ENCODE results near the gene ABCB9.
"Not testable (repeated sequence)": the region's sequence is repeated elsewhere in the genome, so short reads cannot be mapped to it uniquely, and the experiment has no call there.

ABCB9 gene

DNA sequence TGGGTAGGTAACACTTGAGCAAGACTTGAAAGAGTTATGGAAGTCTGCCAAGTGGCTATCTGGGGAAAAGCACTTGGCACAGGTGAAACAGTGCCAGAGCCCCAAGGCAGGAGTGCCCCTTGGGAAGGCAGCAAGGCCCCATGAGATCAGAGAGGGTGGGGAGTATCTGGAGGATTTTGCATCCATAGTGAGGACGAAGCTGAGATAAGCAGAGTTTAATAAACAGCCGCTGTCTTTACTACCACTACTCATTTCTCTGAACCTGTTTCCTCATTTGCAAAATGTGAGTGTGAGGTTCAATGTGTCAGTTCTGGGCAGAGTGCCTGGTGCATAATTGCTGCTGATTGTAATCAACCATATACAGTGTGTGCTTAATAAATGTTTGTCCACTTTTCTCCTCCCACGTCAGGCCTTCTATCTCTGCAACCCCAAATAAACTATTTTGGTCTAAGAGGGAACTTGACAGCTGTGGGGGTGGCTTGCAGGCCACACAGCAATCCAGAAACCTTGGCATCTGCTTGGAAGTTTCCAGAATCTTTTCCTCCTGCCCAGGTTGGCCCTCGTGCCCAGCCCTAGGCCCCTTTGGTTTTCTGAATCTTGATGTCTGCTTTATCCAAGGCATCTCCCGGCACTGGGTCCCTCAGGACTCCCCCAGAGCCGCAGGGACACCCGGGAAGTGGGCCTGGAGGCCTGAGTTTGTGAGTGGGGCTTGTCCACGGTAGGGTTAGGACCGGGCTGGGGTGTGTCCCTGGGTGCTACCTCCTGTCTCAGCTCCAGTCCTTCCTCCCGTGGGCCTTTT lies 4.5 kb downstream of the ABCB9 start:
- no peak for DNase-seq

GRCh38 chr12:122960193-122960569 lies 6.1 kb downstream of the ABCB9 start:
- DNase-seq: no peak

- no peak for DNase-seq
These were observed 6.6 kb downstream of the ABCB9 start for GRCh38 chr12:122959566-122960192.

DNA sequence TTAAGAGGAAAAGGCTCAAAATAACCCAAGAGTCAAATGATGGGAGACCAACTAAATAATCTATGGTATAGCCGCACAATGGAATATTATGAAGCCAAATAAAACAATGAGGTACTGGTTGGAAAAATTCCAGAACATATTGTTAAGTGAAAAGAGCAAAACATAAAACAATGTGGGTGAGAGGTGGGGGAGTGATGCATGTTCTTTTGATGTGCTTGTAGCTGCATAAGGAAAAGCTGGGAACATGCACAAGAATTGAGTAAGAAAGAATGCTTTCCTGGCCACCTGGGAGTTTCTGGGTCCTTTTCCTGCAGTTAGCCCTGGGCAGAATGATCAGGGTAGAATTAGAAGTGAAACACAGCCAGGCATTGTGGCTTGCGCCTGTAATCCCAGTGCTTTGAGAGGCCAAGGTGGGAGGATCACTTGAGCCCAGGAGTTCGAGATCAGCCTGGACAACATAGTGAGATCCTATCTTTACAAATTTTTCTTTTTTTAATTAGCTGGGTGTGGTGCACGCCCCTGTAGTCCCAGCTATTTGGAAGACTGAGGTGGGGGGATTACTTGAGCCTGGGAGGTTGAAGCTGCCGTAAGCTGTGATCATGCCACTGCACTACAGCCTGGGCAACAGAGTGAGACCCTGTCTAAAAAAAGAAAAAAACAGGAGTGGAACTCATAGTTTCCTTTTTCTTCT lies 7.9 kb downstream of the ABCB9 start:
- no peak for DNase-seq

- DNase-seq: no peak
These were observed 10.2 kb downstream of the ABCB9 start for GRCh38 chr12:122956035-122956434.

GRCh38 chr12:122955156-122955555 lies 11.1 kb downstream of the ABCB9 start:
- DNase-seq: no peak

- DNase-seq: peak; percentile 74 to 81
These were observed 14.0 kb downstream of the ABCB9 start for GRCh38 chr12:122951979-122952892.

- DNase-seq: no peak
These were observed 14.9 kb downstream of the ABCB9 start for GRCh38 chr12:122951406-122951805.

DNA sequence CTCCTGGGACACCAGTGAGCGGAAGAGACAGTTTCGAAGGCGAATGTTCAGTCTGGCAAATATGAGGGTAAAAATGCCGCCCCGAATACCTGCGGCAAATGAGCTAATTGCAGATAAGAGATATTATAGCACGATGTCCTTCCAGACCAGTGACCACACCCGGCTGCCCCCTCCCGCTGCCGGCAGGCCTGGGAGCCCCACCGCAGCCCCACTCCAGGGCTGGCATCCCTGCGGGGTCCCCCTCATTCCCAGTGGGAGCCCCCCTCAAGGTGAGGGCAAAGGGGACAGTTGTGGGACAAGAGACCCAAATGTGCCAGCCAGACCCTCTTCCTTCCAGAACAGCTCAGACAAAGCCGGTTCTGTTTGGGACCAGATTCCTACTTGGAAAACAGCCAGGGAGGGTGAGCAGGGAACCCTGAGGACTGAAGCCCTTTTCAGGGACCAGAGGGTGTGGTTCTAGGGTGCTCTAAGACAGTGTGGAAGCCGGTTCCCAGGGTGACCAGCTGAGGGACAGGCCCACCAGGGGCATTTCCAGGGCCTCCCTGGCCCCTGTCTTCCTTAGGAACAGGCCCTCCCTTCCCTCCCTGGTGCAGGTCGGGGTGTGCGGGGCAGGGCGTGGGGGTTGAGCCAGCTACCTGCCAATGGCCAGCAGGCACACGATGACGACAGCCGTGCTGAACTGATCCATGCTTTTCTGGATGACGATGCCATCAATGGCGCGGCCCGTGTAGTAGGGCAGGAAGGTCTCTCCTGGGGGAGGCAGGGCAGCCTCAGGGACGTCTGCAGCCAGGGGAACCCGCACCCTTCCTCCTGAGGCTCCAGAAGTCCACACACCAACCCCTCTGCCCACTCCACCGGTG lies 16.2 kb downstream of the ABCB9 start:
- no peak for DNase-seq

GRCh38 chr12:122949405-122949804 lies 16.9 kb downstream of the ABCB9 start:
- DNase-seq: no peak

DNA sequence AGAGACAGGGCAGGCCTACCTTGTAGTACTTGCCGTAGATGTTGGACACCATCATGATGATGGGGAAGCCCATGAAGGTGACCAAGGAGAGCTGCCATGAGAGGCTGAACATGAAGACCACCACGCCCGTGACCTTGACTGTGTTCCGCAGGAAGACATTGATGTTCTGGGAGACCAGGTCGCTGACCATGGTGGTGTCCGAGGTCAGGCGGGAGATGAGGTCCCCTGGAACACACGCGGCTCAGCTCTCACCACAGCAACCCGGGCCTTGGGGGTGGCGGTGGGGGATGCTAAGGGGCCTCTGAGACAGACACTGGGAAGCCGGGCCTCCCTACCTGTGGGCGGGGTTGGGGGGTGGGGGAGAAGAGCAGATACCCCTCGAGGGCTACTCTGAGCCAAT lies 17.7 kb downstream of the ABCB9 start:
- no peak for DNase-seq

DNA sequence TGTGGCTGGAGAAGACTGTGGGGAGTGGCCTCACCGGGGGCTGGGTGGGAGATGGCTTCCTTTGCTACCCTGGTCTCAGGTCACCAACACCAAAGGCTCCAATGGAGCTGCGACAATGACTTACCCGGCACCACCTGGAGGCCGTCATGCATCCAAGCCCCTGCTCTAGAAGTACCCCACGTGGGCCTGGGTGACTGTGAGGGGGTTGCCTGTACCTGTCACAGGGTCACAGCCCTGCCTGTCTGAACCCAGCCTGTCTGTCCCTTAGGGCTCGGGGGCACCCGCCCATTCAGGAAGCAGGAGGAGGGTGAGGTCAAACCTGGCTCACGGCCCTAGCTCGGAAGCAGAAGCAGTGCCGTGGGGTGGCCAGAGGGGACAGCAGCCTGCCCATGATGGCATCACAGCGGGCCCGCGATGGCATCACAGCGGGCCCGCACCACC lies 18.9 kb downstream of the ABCB9 start:
- DNase-seq: no peak

DNA sequence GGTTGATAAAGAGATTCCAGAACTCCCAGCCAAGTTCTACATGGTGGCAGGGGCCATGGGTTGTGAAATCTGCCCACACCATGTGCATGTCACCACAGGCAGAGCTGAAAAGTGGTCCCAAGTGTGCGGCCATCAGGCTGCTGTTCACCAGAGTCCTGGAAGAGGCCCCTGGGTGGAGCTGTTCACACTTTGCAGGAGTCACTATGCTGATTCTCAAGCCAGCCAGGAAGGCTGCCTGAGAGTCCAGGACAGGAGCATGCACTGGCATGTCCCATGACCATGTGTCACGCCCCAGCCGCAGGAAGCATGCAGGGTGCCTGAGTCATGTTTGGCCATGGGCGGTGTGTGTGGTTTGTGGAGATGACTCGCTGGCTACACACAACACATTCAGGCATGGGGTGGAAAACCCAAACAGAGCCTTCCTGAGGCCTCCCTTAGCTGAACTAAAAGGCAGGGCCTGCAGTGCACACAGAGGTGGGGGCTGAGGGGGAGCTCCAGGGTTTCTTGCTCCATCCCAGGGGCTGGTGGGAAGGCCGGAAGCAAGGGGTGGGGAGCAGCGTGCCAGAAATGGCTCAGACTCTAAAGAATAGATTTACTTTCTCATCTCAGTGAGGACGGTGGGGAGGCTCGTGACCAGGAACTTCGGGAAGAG lies 19.4 kb downstream of the ABCB9 start:
- peak; percentile 89 to 91 for DNase-seq

- DNase-seq: no peak
These were observed 21.4 kb downstream of the ABCB9 start for GRCh38 chr12:122944605-122945592.

GRCh38 chr12:122943196-122943595 lies 23.1 kb downstream of the ABCB9 start:
- DNase-seq: no peak

- no peak for DNase-seq
These were observed 23.6 kb downstream of the ABCB9 start for GRCh38 chr12:122942637-122943036.

GRCh38 chr12:122941351-122941750 lies 24.9 kb downstream of the ABCB9 start:
- not testable (repeated sequence) for DNase-seq

- no peak for DNase-seq
These were observed 27.1 kb downstream of the ABCB9 start for GRCh38 chr12:122939125-122939524.

- no peak for DNase-seq
These were observed 28.6 kb downstream of the ABCB9 start for GRCh38 chr12:122937622-122938091.

DNA sequence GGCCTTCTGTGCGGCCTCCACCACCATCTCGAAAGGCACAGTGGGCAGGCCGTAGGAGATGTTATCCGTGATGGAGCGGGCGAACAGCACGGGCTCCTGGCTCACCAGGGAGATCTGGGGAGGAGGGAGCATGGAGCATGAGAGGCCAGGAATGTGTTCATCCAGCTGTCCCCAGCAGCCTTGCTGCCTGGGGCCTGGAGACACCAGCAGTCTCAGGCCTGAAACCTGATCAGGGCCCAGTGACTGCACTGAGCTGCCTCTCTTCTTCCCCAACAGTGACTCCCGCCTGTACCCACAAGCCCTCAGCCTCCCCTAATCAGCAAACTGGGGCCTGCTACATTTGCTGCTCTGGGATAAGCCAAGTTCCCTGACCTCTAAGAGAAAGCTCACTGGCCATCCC lies 30.9 kb downstream of the ABCB9 start:
- DNase-seq: no peak
